HFFc6 (cell line): ENCODE data around the gene FOXK1. TPM values are rescaled to one million over a fixed set of nuclear protein-coding genes. Genes with fewer than 3 reads are reported as not detected.

Experiments used
- DNase-seq: peaks from one replicate; pipeline ENCODE4 v3.0.0-alpha.2; 2018
- H3K27ac Mint-ChIP-seq: 2 replicates; pipeline ENCODE4 v1.8.0; 2020; ENCODE audit warnings: mild to moderate bottlenecking, mixed read lengths
- H3K27me3 Mint-ChIP-seq: 2 replicates; pipeline ENCODE4 v1.8.0; 2021; ENCODE audit warnings: mild to moderate bottlenecking, moderate library complexity, mixed read lengths; ENCODE audit not compliant: insufficient read depth
- H3K36me3 Mint-ChIP-seq: 2 replicates; pipeline ENCODE4 v1.8.0; 2021; ENCODE audit warnings: low read depth, mixed read lengths
- H3K4me1 Mint-ChIP-seq: 2 replicates; pipeline ENCODE4 v1.8.0; 2020; ENCODE audit warnings: low read depth, mixed read lengths
- H3K4me3 Mint-ChIP-seq: 2 replicates; pipeline ENCODE4 v1.8.0; 2020; ENCODE audit warnings: mild to moderate bottlenecking, moderate library complexity, mixed read lengths
- H3K9me3 Mint-ChIP-seq: 2 replicates; pipeline ENCODE4 v1.8.0; 2020; ENCODE audit warnings: mild to moderate bottlenecking, mixed read lengths
- CTCF ChIP-seq: fragments of 200-600 bp; sonication (generic); IDR thresholded peaks from 2 replicates; pipeline ENCODE4 v1.5.0; 2021; ENCODE audit warnings: antibody characterized with exemption, mild to moderate bottlenecking
- total RNA-seq, 6 experiments: library from RNA; stranded (reverse); fragmentation: NEBNext Ultra II Directional; extraction: Animal tissue kit (Norgen Biotek cat#: 25700); gene quantifications; 2 replicates in 1 of 6; 3 replicates in 5 of 6; pipeline ENCODE4 v1.2.3, GENCODE V29; 2021

Gene FOXK1
- total RNA-seq, 6 experiments from 2014 or later = 33.8 to 39.4 (median 36.2) TPM

GRCh38 chr7:4784799-4785198 is 102.7 kb downstream of the FOXK1 start:
- Mint-ChIP-seq H3K4me3 (no peak overlapping the region), H3K27ac (no peak overlapping the region), H3K36me3 (peaks cover 7% of the 10 kb centered on the region; the same call in 1 of the 2 replicates), H3K27me3 (no peaks in the 10 kb centered on the region; the same call in 1 of the 2 replicates), H3K4me1 (no peaks in the 10 kb centered on the region), H3K9me3 (no peaks in the 10 kb centered on the region)
- no peak for DNase-seq
- no peak for TF ChIP-seq CTCF

DNA sequence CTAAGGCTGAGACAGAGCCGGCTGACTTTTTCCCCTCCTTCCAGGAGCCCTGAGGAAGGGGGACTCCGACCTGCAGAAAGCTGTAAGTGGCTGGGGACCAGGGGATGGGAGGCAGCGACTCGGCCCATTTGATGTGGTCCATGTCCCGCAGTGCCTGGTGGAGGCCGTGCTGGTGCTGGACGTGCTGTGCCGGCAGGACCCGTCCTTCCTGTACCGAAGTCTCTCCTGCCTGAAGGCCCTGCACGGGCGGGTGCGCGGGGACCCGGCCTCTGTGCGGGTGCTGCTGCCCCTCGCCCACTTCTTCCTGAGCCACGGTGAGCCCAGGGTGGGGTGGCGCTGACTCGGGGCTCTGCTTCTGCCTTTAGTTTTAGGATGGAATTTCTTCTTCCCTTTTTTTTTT is 103.3 kb downstream of the FOXK1 start:
- Mint-ChIP-seq H3K27ac (no peak overlapping the region), H3K9me3 (no peaks in the 10 kb centered on the region), H3K4me1 (no peaks in the 10 kb centered on the region), H3K36me3 (peaks cover 7% of the 10 kb centered on the region; the same call in 1 of the 2 replicates), H3K4me3 (no peak overlapping the region), H3K27me3 (no peaks in the 10 kb centered on the region; the same call in 1 of the 2 replicates)
- TF ChIP-seq CTCF = no peak
- no peak for DNase-seq

DNA sequence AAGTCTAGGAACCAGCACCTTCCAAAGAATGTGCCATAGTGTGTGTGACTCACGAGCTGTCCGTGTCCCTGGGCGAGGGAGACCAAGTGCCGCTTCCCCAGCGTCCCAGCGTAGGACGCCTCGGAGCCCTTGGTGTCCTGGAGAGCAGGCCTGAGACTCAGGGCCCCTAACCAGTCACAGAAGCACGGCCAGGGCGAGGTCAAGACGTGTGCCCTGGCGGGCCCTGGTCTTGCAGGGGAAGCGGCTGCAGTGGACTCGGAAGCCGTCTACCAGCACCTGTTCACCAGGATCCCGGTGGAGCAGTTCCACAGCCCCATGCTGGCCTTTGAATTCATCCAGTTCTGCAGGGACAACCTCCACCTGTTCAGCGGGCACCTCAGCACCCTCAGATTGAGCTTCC is 103.9 kb downstream of the FOXK1 start:
- Mint-ChIP-seq H3K4me3 (no peak overlapping the region), H3K36me3 (peaks cover 4% of the 10 kb centered on the region; the same call in 1 of the 2 replicates), H3K27ac (no peak overlapping the region), H3K9me3 (no peaks in the 10 kb centered on the region), H3K4me1 (no peaks in the 10 kb centered on the region), H3K27me3 (no peaks in the 10 kb centered on the region; the same call in 1 of the 2 replicates)
- no peak for DNase-seq
- no peak for TF ChIP-seq CTCF

- Mint-ChIP-seq H3K9me3 (no peaks in the 10 kb centered on the region), H3K36me3 (peaks cover 5% of the 10 kb centered on the region), H3K4me1 (no peaks in the 10 kb centered on the region), H3K27me3 (no peaks in the 10 kb centered on the region; the same call in 1 of the 2 replicates), H3K27ac (no peak overlapping the region), H3K4me3 (no peak overlapping the region)
- no peak for DNase-seq
- TF ChIP-seq CTCF = no peak
Measured at GRCh38 chr7:4787541-4787940, 105.4 kb downstream of the FOXK1 start.

- Mint-ChIP-seq H3K4me3 (no peak overlapping the region), H3K9me3 (no peaks in the 10 kb centered on the region), H3K36me3 (peaks cover 5% of the 10 kb centered on the region), H3K4me1 (no peaks in the 10 kb centered on the region), H3K27ac (no peak overlapping the region), H3K27me3 (no peaks in the 10 kb centered on the region; the same call in 1 of the 2 replicates)
- TF ChIP-seq CTCF = no peak
- DNase-seq = no peak
Measured at GRCh38 chr7:4787947-4788626, 106.0 kb downstream of the FOXK1 start.
